NOMO-1 treated with DMSO at 0.1 percent for 48 hours (cell line): Measurements from ENCODE around the gene CEP104.

Experiments
- DNase-seq: peaks from one replicate; lab custom pipeline; 2025; ENCODE audit not compliant: unreplicated experiment; lab: John Stamatoyannopoulos, UW

The CEP104 gene

DNA sequence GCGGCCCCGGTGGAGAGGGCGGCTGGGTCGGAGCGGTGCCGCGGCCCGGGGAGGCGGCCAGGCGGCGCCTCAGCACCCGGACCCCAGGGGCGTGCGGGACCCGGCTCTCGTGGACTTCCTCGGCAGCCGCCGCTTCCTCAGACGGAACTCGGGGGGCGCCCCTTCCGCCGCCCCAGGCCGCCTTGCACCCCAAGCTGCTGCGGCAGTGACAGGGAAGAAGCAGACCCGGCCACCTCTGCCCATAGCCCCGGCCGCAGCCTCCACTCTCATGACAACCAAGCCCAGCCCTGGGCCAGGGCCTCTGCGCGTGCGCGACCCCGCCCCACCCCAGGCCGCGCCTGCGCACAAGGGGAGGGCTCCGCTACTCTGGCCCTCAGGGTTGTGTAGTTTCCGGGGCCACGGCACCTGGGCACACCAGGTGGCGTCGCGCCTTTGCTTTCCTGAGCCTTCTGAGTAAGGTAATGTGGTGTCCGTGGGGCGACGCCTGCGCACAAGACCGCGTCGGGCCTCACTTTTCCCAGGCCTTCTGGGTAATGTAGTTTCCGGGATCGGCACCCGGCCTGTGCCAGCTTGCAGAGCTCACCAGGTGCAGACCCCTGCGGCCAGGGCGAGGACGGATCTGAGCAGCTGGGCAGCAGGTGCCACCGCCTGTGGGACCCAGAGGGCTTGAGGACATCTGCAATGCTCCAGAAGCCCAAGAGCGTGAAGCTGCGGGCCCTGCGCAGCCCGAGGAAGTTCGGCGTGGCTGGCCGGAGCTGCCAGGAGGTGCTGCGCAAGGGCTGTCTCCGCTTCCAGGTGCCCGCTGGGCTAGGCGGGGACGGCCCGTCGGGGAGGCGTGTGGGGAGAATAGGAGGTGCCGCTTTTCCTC, at the start of gene CEP104, which contains the start of gene DFFB:
Gene CEP104 (minus strand): TSS at position 289 of the 868 bp plus-strand sequence. CDS start 4,804 bp downstream, outside the sequence.
Gene DFFB (plus strand): TSS at position 554 of the 868 bp plus-strand sequence. CDS start 128 bp downstream, at position 682.
- DNase-seq: peak; percentile 80

DNA sequence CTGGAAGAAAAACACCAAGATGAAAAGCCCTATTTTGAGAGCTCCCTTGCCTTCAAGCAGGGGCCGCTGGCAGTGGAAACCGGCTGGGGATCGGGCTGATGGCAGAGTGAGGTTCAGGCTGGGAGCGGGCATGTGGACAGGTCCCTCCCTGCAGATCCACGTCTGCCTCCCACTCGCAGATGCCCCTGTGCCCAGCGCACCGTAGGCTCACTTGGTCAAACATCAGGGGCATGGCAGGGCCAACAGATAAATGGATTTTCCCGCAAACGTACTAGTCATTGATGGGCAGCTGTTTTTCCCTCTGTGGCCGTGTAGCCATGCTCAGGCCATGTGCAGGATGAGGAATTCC, 49.6 kb upstream of the CEP104 start:
- no peak for DNase-seq

DNA sequence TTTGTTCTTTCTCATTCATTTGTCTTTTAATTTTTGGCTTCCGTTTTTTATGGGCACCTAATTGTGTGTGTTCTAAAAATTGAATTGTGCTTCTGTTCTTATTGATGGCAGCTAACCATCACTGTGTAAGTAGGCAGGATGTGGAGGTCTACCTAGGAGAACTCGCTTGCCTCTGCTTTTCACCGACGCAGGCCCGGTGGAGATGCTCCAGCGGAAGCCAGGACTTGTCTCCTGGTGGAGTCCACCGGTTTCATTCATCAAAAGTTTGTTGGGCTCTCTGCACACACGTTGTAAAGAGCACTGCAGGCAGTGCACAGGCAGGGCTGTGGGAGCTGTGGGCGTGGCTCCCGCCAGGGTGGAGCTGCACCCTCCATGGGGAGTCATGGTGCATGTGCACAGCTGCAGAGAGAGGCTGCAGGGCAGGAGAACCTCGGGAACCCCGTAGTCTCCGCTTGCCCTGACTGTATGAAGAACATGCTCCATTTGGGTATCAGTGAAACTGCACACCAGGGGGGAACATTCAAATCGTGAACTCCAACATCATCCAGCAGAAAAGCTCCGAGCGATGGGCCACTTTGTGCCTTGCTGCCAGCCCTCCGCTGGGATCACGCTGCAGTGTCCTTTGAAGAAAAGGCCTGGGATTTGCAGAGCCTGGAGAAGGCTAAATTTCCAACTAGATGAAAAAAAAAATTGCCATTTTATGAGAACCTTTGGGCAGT, 49.1 kb upstream of the CEP104 start:
- DNase-seq: peak; percentile 4

DNA sequence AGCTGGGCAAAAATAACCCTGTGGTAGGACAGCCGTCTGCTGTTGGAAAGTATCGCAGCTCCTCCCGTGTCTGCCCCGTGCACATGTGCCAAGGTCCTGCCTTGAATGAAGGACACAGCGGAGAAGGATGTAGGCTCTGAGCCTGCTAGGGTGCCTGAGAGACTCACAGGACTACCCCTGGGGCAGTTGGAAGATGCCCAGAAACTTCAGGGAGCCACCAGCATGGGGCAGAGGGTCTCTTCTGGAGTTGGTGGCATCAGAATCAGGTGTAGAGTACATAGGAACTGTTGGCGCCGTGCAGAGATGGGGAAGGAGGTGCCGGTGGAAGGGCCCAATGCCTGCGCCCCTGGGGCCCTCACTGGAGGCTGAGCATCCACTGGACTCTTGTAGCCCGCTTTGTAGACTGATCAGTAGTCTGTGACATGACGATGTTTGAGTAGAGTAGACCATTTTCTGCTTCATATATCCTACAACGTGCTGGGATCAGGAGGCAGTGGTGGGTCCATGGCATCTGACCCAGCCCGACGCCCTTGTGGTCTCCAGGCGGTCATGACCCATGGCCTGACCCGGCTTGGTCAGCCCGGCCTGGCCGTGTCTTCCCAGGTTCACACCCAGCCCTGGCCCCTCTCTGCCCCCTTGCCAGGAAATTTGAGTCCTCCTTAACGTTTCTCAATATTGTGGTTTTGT, 48.4 kb upstream of the CEP104 start:
- DNase-seq: no peak

DNA sequence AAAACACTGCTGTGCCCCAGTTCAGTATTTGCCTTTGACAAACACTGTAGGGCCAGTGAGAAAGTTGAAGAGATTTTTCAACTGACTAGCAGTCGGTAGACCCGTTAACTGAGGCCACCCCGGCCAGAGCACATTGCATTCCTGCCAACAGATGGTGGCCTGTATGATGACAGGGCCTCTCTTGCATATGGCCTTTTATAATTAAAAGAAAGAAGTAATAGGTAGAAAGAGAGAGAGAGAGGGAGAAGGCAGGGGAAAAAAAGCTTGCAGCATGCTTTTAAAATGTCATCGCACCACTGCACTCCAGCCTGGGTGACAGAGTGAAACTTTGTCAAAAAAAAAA, 47.8 kb upstream of the CEP104 start:
- no peak for DNase-seq

DNA sequence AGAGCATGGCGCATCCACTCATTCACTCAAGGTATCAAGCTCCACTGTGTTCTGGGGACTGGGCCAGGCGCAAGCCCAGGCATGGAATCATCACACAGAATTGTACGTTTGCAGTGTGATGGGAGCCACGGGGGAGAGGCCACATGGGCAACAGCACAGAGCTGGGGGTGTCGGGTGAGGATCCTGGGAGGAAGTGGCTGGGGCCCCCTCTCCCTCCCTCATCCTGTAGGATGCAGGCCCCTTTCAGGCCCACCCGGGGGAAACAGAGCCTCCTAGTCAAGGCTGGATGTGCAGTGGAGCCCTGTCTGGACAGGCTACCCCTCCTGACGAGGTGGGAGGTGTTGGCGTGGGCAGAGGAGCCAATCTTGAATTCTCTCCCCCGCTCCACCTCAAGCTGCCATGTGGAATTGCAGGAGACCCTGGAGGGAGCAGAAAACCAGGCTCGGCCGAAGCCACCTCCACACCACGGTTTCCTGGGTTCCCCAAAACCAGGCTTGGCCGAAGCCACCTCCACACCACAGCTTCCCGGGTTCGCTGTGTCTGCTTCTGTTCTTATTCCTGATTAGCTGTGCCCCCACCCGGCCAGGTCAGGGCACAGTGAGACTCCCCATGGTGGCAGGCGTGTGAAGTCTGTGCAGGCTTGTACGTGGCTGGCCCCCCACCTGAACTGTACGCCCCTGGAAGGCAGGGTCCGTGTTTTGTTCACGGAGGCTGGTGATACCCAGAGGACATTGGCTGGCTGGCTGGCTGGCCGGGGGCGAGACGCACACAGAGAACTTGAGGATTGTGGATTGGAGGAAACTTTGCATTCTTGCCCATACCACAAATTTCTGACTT, 47.2 kb upstream of the CEP104 start:
- DNase-seq: no peak

DNA sequence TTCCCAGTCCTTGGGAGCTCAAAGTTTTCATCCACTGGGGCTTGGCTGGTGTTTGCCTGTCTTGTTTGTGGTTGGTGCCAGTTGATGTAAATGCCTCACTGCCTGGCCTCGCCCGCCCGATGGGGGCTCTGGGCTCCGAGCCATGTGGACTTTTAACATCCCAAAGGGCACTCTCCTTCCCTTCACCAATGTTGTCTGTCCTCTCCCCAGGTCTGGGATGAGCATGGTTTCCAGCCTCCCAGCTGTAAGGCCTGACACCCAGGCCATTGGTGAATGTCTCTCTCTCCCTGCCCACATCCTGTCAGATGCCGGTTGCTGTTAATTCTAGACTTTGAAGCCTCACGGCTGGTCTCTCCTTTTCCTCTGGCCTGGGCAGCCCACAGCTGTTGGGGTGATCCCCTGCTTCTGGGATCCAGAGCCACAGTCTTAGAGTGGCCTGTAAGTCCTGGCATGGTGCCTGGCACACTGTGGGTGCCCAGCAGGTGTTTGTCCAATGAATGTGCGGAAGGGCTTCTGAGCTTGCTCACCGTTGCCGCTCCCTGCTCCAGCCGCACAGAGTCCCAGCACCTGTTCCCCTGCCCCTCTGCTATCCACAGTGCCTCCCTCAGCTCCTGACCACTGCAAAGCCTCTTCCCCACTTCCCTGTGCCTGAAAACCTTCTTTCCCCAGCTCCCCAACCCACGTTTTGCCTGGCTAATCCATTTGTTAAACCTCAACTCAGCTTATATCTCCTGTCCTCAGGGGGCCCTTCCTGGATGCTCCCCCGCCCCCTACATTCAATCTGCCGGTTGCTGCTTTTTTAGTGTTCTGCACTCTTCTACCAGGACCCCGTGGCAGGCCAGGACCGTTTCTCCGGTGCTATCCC, 46.4 kb upstream of the CEP104 start:
- DNase-seq: no peak

DNA sequence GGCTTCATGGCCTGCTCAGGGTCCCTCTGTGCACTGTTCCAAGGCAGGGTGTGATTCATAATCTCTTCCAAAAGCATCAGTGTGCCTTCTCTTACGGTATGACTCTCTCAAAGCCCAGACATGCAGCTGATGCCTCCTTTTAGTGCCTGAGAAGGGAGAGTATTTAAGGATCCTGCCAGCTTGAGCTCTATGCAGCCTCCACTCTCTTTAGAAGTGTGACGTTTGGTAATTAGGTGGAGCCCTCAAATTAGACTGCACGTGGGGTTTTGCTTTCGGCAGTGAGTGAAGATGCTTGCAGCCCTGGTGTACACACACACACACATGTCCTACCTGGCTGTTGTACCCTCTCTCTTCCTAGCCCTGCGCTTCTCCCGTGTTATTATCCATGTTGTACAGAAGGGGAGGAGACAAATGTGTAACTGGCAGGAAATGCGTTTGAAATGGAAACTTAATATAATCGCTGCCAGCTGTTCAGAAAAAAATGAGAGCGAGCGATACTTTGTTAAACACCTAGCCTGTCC, 45.6 kb upstream of the CEP104 start:
- no peak for DNase-seq

DNA sequence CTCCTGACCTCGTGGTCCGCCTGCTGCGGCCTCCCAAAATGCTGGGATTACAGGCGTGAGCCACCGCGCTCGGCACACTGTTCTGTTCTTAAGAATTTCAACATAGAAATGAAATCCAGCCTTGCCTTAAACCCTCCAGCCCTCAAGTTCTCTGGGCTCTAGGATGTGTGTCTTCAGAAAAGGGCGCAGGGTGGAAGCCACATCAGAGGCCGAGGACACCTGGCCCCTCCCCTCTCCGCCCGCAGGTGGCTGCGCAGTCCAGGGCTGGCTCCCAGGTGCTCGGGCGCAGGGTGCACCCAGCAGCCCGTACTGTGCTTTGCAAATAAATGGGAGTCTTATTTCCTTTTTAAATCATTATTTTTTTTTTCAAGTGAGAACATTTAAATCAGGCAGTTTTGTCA, 45.1 kb upstream of the CEP104 start:
- no peak for DNase-seq

DNA sequence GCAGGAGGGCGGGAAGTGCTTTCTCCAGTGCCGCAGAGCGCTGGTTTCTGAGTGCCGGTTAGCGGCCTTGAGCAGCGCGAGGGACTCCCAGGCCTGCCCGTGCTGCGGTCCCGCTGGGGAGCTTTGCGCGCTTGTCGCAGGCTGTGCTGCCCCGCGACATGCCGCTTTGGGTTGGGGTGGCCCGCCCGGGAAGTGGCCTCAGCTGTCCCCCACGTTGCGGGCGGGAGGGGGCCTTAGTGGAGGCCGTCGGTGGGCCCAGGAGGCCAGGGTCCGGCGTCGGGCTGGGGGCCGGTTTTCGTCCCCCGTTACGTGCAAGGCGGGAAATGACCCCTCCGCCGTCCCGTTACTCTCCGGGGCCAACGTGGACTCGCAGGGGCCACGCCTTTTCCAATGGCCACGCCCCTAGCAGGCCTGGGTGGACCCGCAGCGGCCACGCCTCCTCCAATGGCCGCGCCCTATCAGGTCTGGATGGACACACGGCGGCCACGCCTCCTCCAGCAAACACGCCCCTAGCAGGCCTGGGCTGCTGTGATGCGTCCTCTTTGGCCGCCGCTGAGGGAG, 44.0 kb upstream of the CEP104 start:
- peak; percentile 85 for DNase-seq

DNA sequence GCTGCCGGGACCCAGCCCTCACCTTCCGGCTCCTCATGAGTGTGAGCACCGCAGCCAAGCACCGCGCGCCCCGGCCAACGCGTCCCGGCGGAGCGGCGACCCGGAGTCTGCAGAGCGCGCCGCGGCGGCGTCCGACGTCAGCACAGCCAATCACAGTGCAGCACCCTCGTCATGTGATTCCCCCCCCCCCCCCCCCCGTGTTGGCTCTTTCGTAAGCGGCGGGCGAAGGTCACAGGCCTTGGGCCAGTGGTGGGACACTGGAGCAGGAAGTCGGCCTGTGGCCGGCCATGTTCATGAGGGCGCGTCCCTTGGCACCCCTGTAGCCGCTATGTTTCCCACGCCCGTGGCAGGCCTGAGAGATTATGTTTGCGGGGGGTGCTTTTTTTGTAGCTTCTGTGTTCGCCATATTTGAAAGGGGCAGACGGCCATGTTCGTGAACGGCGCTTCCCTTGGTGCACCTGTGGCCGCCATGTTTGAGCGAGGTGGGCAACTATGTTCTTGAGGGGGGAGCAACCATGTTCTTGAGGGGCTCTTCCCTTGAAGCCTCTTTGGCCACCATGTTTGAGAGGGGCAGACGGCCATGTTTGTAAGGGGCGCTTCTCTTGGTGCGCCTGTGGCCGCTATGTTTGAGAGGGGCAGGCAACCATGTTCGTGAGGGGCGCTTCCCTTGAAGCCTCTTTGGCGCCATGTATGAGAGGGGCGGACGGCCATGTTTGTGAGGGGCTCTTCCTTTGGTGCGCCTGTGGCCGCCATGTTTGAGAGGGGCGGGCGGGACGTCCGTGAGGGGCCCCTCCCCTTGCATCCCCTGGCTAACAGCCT, 43.3 kb upstream of the CEP104 start, which contains the start of gene C1orf174:
Gene C1orf174 (minus strand): TSS at position 123 of the 819 bp plus-strand sequence. CDS start 86 bp downstream, at position 37.
- DNase-seq: peak; percentile 95

DNA sequence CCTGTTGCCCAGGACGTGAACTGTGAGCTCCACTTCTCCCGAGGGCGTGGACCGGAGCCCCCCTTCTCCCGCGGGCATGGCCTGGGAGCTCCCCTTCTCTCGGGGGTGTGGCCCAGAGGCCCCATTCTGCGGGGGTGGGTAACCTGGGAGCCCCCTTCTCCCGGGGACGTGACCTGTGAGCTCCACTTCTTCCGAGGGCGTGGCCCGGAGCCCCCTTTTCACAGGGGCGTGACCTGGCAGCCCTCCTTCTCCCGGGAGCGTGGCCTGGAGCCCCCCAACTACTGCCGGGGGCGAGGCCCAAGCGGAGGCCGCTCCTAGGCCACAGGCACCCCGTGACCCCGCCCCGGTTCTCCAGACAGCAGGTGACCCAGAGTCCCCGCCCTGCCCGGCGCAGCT, 42.7 kb upstream of the CEP104 start:
- DNase-seq: no peak

DNA sequence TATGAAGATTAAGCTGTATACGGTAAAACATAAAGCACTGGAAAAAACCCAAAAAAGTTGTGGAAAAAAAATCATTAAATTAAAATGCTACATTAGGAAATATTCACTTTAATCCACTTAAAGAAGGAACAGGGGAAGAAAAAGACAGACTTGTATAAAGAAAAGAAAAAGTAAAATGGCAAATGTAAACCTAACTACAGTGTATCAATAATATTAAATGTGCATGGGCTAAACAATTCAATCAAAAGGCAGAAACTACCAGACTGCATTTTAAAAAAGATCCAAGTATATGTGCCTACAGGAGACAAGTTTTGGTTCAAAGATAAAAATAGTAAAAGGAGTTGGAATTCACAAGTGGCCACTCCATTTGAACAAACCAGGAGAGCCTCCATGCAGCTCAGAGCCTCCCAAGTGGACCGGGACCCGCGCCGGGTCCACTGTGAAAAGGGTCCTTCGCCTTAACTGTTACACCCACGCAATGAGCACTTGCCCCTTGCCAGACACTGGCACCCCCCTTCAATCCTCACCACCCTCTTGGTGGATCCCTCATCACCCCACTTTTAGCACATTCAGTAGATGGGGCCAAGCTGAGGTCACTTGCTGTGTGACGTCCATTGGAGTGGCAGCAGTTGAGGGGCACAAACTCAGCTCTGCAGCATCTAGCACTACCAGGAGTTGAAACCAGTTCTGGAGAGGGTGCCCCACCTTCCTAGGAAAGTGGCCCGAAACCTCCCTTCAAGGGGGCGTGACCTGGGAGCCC, 42.2 kb upstream of the CEP104 start:
- DNase-seq: peak; percentile 30

DNA sequence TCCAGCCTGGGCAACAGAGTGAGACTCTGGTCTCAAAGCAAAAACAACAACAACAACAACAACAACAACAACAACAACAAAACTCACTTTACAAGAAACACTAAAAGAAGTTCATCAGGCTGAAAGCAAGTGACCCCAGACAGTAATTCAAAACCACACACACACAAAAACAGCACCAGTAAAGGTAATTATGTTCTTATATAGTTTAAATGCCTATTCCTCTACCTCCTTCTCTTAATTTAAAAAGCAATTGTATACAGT, 41.4 kb upstream of the CEP104 start:
- DNase-seq: no peak

DNA sequence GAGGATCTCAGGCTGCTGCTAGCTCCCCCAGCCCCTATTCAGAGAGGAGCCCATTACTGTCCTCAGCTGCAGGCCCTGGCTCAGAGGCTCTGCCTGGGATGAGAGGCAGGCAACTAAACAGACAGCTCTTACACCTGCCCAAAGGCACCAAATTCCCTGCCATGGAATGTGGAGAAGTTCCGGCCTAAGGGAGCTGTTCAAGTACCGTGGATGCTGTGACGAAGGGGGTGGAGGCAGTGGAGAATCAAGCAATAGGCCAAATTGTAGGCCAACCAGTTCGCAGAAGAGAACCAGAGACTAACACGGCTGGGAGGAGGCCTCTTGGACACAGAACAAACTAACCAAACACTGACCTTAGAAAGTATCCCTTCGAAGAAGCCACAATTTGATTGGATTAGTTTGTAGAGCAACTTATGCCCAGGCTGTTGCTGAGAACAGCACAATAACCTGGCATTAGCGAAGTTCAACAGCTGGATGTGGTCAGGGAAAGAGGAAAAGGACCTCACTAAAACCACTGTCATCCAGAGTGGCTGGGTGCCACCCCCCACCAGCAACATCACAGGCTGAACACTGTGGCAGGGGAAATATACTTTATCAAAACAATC, 39.5 kb upstream of the CEP104 start:
- no peak for DNase-seq

DNA sequence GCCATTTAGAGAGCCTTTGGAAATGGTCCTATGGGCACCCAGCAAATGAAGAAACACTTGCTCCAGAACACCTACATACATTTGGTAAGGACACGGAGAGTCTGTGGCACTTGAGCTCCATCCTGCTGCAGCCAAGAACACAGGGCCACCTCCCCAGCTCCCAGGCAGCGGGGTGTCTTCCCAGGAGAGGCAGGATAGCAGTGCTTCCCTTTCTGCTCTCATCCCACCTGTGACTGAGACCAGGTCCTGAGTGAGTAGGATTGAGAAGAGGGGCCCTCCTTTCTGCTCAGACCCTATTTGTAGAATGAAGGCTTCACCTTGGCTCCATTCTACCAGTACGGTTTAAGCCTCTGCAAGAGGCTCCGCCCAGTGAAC, 38.9 kb upstream of the CEP104 start:
- no peak for DNase-seq

DNA sequence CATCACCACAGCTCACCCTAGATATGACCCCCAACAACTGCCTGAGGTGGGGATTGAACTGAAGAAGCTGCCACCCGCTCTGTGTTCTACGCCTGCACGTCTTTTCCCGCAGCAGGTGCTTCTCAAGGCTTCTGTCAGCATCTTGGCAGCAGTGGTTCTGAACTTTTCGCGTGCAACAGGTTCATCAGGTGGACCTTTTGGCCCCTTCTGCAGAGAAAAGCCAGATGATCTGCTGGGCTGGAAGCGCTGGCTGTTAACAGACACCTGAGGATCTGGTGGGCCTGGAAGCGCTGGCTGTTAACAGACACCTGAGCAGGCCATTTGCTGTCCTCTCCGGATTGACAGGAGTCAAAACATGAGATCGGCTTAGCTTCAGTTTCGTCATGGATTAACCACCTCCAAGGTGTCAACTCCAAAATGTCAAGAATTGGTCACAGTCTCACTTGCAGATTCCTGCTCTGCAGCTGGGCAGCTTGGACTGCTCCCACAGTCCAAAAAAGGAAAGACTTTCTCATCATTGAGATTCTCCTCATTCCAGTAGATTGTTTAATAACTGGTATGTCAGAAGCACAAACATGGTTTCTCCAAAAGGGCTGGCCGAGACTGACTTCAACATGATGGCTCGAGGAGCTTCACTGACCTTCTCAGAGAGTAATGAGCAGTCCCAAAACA, 38.4 kb upstream of the CEP104 start:
- no peak for DNase-seq
